H9 (cell line): ENCODE data around the gene DGCR2. TPM values are rescaled to one million over a fixed set of nuclear protein-coding genes. Genes with fewer than 3 reads are reported as not detected.

Experiments used
- DNase-seq: peaks from one replicate; pipeline ENCODE4 v3.0.0-alpha.2; 2017
- H2AFZ ChIP-seq: one replicate; pipeline ENCODE4 v1.6.1; 2013; ENCODE audit warnings: mild to moderate bottlenecking, low read length, control low read depth, moderate library complexity
- H2AK5ac ChIP-seq: 2 replicates; pipeline ENCODE4 v1.6.1; 2013; ENCODE audit warnings: low read length, control low read depth, mixed read lengths; ENCODE audit not compliant: insufficient read length
- H2BK120ac ChIP-seq: one replicate; pipeline ENCODE4 v1.6.1; 2013; ENCODE audit warnings: low read depth, mild to moderate bottlenecking, low read length, control low read depth, inconsistent platforms; ENCODE audit not compliant: poor library complexity, severe bottlenecking
- H2BK12ac ChIP-seq: 2 replicates; pipeline ENCODE4 v1.6.1; 2013; ENCODE audit warnings: low read length, control low read depth, mixed read lengths, low read depth; ENCODE audit not compliant: insufficient read length
- H2BK15ac ChIP-seq: 2 replicates; pipeline ENCODE4 v1.6.1; 2013; ENCODE audit warnings: low read depth, low read length, control low read depth
- H2BK20ac ChIP-seq: one replicate; pipeline ENCODE4 v1.6.1; 2013; ENCODE audit warnings: low read depth, mild to moderate bottlenecking, low read length, control low read depth, inconsistent platforms; ENCODE audit not compliant: poor library complexity, severe bottlenecking
- H2BK5ac ChIP-seq: 2 replicates; pipeline ENCODE4 v1.6.1; 2013; ENCODE audit warnings: low read length, control low read depth, mixed read lengths; ENCODE audit not compliant: insufficient read length
- H3K14ac ChIP-seq: 2 replicates; pipeline ENCODE4 v1.6.1; 2013; ENCODE audit warnings: low read length, control low read depth; ENCODE audit not compliant: insufficient read depth
- H3K18ac ChIP-seq: 2 replicates; pipeline ENCODE4 v1.6.1; 2013; ENCODE audit warnings: low read depth, mild to moderate bottlenecking, mixed read lengths, low read length, control low read depth; ENCODE audit not compliant: insufficient read length
- H3K23ac ChIP-seq: 2 replicates; pipeline ENCODE4 v1.6.1; 2013; ENCODE audit warnings: low read length, control low read depth, mixed read lengths, low read depth; ENCODE audit not compliant: insufficient read length
- H3K23me2 ChIP-seq: 2 replicates; pipeline ENCODE4 v1.6.1; 2013; ENCODE audit warnings: low read depth, mild to moderate bottlenecking, mixed read lengths, low read length, control low read depth; ENCODE audit not compliant: insufficient read length, poor library complexity, severe bottlenecking
- H3K27ac ChIP-seq: 2 replicates; pipeline ENCODE4 v1.5.1; 2013; ENCODE audit warnings: low read length, control low read depth, mixed read lengths, low read depth; ENCODE audit not compliant: insufficient read length
- H3K27me3 ChIP-seq: 2 replicates; pipeline ENCODE4 v1.6.1; 2013; ENCODE audit warnings: low read length, control low read depth, inconsistent platforms; ENCODE audit not compliant: insufficient read depth
- H3K4ac ChIP-seq: 2 replicates; pipeline ENCODE4 v1.6.1; 2013; ENCODE audit warnings: low read depth, mild to moderate bottlenecking, control low read depth, inconsistent platforms, low read length, moderate library complexity
- H3K4me1 ChIP-seq: 2 replicates; pipeline ENCODE4 v1.6.1; 2013; ENCODE audit warnings: low read length, control low read depth, inconsistent platforms; ENCODE audit not compliant: insufficient read depth
- H3K4me2 ChIP-seq: 2 replicates; pipeline ENCODE4 v1.6.1; 2013; ENCODE audit warnings: low read length, control low read depth, mixed read lengths; ENCODE audit not compliant: insufficient read length, insufficient read depth
- H3K56ac ChIP-seq: 2 replicates; pipeline ENCODE4 v1.6.1; 2013; ENCODE audit warnings: low read depth, mild to moderate bottlenecking, mixed read lengths, low read length, control low read depth; ENCODE audit not compliant: insufficient read length
- H3K79me1 ChIP-seq: 2 replicates; pipeline ENCODE4 v1.6.1; 2013; ENCODE audit warnings: low read depth, mild to moderate bottlenecking, moderate library complexity, low read length, control low read depth, inconsistent platforms; ENCODE audit not compliant: insufficient read depth, poor library complexity, severe bottlenecking
- H3K79me2 ChIP-seq: 2 replicates; pipeline ENCODE4 v1.6.1; 2013; ENCODE audit warnings: low read length, control low read depth, inconsistent platforms; ENCODE audit not compliant: insufficient read depth
- H3K9ac ChIP-seq: 2 replicates; pipeline ENCODE4 v1.6.1; 2013; ENCODE audit warnings: low read length, control low read depth, mixed read lengths; ENCODE audit not compliant: insufficient read length; ENCODE audit errors: extremely low read depth
- H3K9me3 ChIP-seq: one replicate; pipeline ENCODE4 v1.6.1; 2013; ENCODE audit warnings: low read depth, low read length, inconsistent platforms; ENCODE audit not compliant: control insufficient read depth
- H3T11ph ChIP-seq: one replicate; pipeline ENCODE4 v1.6.1; 2013; ENCODE audit warnings: mild to moderate bottlenecking, low read length, control low read depth, inconsistent platforms
- H4K20me1 ChIP-seq: one replicate; pipeline ENCODE4 v1.6.1; 2013; ENCODE audit not compliant: control insufficient read depth, insufficient read length, insufficient read depth
- H4K5ac ChIP-seq: 2 replicates; pipeline ENCODE4 v1.6.1; 2013; ENCODE audit warnings: low read depth, mild to moderate bottlenecking, mixed read lengths, low read length, control low read depth; ENCODE audit not compliant: insufficient read length
- H4K8ac ChIP-seq: replicated peaks from 2 replicates; pipeline ENCODE4 v1.6.1; 2013; ENCODE audit warnings: low read length, control low read depth, mixed read lengths, low read depth; ENCODE audit not compliant: insufficient read length
- H4K91ac ChIP-seq: 2 replicates; pipeline ENCODE4 v1.6.1; 2013; ENCODE audit warnings: low read depth, mild to moderate bottlenecking, moderate library complexity, mixed read lengths, low read length, control low read depth; ENCODE audit not compliant: insufficient read length
- H3K27ac Mint-ChIP-seq, 3 experiments: 2 replicates in 2 of 3; 3 replicates in 1 of 3; pipeline ENCODE4 v1.8.0; 2020 to 2021; ENCODE audit warnings: mixed read lengths in 3 of 3, mild to moderate bottlenecking in 1 of 3, moderate library complexity in 1 of 3
- H3K27me3 Mint-ChIP-seq: 2 replicates; pipeline ENCODE4 v1.8.0; 2021; ENCODE audit warnings: low read depth, mild to moderate bottlenecking, moderate library complexity, mixed read lengths
- H3K36me3 Mint-ChIP-seq, 3 experiments: 2 replicates in 2 of 3; 3 replicates in 1 of 3; pipeline ENCODE4 v1.8.0; 2020 to 2021; ENCODE audit warnings: low read depth in 3 of 3, mixed read lengths in 3 of 3; ENCODE audit not compliant: insufficient read depth in 1 of 3
- H3K4me1 Mint-ChIP-seq, 2 experiments: 2 replicates each; pipeline ENCODE4 v1.8.0; 2020; ENCODE audit warnings: mixed read lengths in 2 of 2
- H3K4me3 Mint-ChIP-seq, 2 experiments: 2 replicates in 1 of 2; 3 replicates in 1 of 2; pipeline ENCODE4 v1.8.0; 2020 to 2021; ENCODE audit warnings: mild to moderate bottlenecking in 2 of 2, mixed read lengths in 2 of 2, moderate library complexity in 1 of 2
- H3K9me3 Mint-ChIP-seq, 2 experiments: 2 replicates in 1 of 2; 3 replicates in 1 of 2; pipeline ENCODE4 v1.8.0; 2020; ENCODE audit warnings: mild to moderate bottlenecking in 2 of 2, mixed read lengths in 2 of 2, moderate library complexity in 1 of 2
- CTCF ChIP-seq: fragments of 200-600 bp; sonication (generic); conservative IDR thresholded peaks from 3 replicates; pipeline ENCODE4 v1.8.0; 2021; ENCODE audit warnings: antibody characterized with exemption, mild to moderate bottlenecking
- WGBS: extraction: QIAGEN DNeasy Blood & Tissue Kit; methylation state at CpG from one replicate; pipeline ENCODE4 v1.1.7; 2013; ENCODE audit warnings: missing lambda C conversion rate, low lambda C conversion rate, mixed read lengths; ENCODE audit not compliant: insufficient read length; ENCODE audit errors: extremely low coverage; 5-methylcytosine and 5-hydroxymethylcytosine counted together
- total RNA-seq: library from RNA; stranded (reverse); gene quantifications from 2 replicates; pipeline ENCODE4 v1.2.1, GENCODE V29; 2021

DGCR2 gene
- total RNA-seq, 1 experiment from 2014 or later, result 47.2 TPM

- Histone ChIP-seq H2BK5ac (no peak overlapping the region), H2BK12ac (no peak overlapping the region), H3K23me2 (peaks cover 4% of the 10 kb centered on the region), H3K18ac (no peak overlapping the region), H3K14ac (no peak overlapping the region), H4K20me1 (no peaks in the 10 kb centered on the region), H3T11ph (no peak overlapping the region), H3K27me3 (no peaks in the 10 kb centered on the region), H2BK20ac (no peak overlapping the region), H3K79me1 (no peaks in the 10 kb centered on the region), H4K91ac (no peak overlapping the region), H3K9me3 (no peaks in the 10 kb centered on the region), H3K27ac (no peak overlapping the region), H4K5ac (no peak overlapping the region), H2BK15ac (no peak overlapping the region), H3K56ac (no peak overlapping the region), H3K79me2 (no peaks in the 10 kb centered on the region), H3K9ac (no peak overlapping the region), H3K4me1 (no peaks in the 10 kb centered on the region; the same call in 1 of the 2 replicates), H3K4ac (no peak overlapping the region), H3K4me2 (no peak overlapping the region), H4K8ac (no peak overlapping the region), H2AFZ (no peak overlapping the region), H2AK5ac (no peak overlapping the region), H2BK120ac (no peak overlapping the region), H3K23ac (no peak overlapping the region)
- WGBS, result no CpG with 5 or more reads among the region's 19 CpGs
- Mint-ChIP-seq H3K27me3 (peaks cover 18% of the 10 kb centered on the region), H3K4me3 (no peak overlapping the region), H3K27ac (no peak overlapping the region), H3K9me3 (no peaks in the 10 kb centered on the region; a peak in 3 of 5 replicates), H3K4me1 (peaks cover 8 to 10% of the 10 kb centered on the region in 2 experiments), H3K36me3 (peaks cover 0 to 6% (median 5%) of the 10 kb centered on the region in 3 experiments; a peak in 4 of 7 replicates)
- DNase-seq, result no peak
- TF ChIP-seq CTCF, result no peak
Observed at GRCh38 chr22:19126309-19127273, 4.4 kb upstream of the DGCR2 start.
